GM23338 (cell line): ENCODE results near the gene ADAP1.

Source experiments
- EZH2 ChIP-seq: fragments of 200-600 bp; sonication (generic); IDR thresholded peaks from one replicate; pipeline ENCODE4 v1.8.0; 2017; ENCODE audit warnings: antibody characterized with exemption, mild to moderate bottlenecking, low read depth; ENCODE audit not compliant: unreplicated experiment
- POLR2AphosphoS5 ChIP-seq: IDR thresholded peaks from 2 replicates; pipeline ENCODE4 v1.6.1; 2016; ENCODE audit warnings: antibody characterized with exemption, low read depth
- REST ChIP-seq: IDR thresholded peaks from one replicate; pipeline ENCODE4 v1.6.1; 2018; ENCODE audit warnings: antibody characterized with exemption; ENCODE audit not compliant: unreplicated experiment
- STAT1 ChIP-seq: IDR thresholded peaks from one replicate; pipeline ENCODE4 v1.6.1; 2016; ENCODE audit warnings: antibody characterized with exemption; ENCODE audit not compliant: unreplicated experiment
- TF ChIP-seq, protein P1 (sequence below), 2 experiments: fragments of 200-600 bp in 1 of 2; sonication (generic) in 1 of 2; conservative IDR thresholded peaks; 2 replicates each; pipeline versions ENCODE4 v1.5.1 to v1.6.1; 2016 to 2017; ENCODE audit warnings: antibody characterized with exemption in 2 of 2, low read depth in 2 of 2, mild to moderate bottlenecking in 2 of 2, moderate library complexity in 1 of 2

- TF ChIP-seq, protein P1, sequence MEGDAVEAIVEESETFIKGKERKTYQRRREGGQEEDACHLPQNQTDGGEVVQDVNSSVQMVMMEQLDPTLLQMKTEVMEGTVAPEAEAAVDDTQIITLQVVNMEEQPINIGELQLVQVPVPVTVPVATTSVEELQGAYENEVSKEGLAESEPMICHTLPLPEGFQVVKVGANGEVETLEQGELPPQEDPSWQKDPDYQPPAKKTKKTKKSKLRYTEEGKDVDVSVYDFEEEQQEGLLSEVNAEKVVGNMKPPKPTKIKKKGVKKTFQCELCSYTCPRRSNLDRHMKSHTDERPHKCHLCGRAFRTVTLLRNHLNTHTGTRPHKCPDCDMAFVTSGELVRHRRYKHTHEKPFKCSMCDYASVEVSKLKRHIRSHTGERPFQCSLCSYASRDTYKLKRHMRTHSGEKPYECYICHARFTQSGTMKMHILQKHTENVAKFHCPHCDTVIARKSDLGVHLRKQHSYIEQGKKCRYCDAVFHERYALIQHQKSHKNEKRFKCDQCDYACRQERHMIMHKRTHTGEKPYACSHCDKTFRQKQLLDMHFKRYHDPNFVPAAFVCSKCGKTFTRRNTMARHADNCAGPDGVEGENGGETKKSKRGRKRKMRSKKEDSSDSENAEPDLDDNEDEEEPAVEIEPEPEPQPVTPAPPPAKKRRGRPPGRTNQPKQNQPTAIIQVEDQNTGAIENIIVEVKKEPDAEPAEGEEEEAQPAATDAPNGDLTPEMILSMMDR (conservative IDR thresholded peaks at IDR 0.05; ENCODE audit: low read depth in 2 of 2): no peak
- TF ChIP-seq STAT1 (no peak), REST (no peak), EZH2 (no peak), POLR2AphosphoS5 (no peak)
These were observed 18.6 kb downstream of the ADAP1 start for GRCh38 chr7:935874-936385.
